SK-MEL-5 (cell line): Measurements from ENCODE around the gene AMOTL1. TPM values are rescaled to one million over a fixed set of nuclear protein-coding genes. Genes with fewer than 3 reads are reported as not detected.
"Not testable (repeated sequence)": the region's sequence is repeated elsewhere in the genome, so short reads cannot be mapped to it uniquely, and the experiment has no call there.

Source experiments
- DNase-seq: peaks from one replicate; pipeline ENCODE4 v3.0.0-alpha.2; 2016; ENCODE audit warnings: low read depth, low spot score
- in situ Hi-C: cut with HindIII; loops from 2 replicates; pipeline ENCODE4 v1.10.0; 2016; ENCODE audit warnings: low sequenced_read_pairs, high pct_unique_total_duplicates, low pct_unique_long_range_greater_than_20kb
- total RNA-seq: library from RNA; depleted of rRNA; stranded (reverse); fragments of >200 nt; shearing (Covaris generic); gene quantifications from 2 replicates; pipeline ENCODE4 v1.2.3, GENCODE V29; 2014

The AMOTL1 gene
- total RNA-seq, 1 experiment from 2014 or later, result 12.0 TPM

DNA sequence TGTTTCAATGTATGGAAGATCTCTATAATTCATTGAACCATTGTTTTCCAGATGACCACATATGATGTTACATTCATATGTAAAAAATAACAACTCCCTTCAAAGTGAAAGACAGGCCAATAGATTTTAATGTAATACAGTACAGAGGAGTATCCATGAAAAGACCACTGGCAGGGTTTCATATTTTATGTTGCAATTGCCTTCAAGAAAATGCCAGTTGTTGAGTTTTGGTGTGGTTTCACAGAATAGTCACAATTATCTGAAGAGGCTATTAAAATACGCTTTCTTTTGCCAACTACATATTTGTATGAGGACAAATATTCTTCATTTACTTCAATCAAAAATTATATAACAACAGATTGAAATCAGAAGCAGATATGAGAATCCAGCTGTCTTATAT is 14.3 kb downstream of the AMOTL1 start:
- in situ Hi-C loops, result no loop called here
- DNase-seq, result no peak

DNA sequence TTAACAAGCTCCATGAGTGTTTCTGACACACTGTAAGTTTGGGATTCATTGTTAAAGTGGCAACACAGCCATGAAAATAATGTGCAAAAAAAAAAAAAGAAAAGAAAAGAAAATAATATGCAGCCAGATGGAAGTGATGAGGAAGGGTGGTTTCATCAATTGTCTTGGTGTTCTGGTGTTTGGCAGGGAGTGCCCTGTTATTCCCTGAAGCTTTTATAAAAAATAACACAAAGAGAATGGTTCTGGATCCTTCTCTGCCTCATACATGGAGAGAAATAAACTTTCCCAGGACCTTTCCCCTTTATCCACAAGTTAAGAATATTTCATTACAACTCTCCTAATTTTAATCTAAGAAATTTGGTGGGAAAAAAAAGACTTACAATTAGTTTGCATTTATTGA is 16.7 kb downstream of the AMOTL1 start:
- DNase-seq, result no peak
- in situ Hi-C loops, result no loop called here

DNA sequence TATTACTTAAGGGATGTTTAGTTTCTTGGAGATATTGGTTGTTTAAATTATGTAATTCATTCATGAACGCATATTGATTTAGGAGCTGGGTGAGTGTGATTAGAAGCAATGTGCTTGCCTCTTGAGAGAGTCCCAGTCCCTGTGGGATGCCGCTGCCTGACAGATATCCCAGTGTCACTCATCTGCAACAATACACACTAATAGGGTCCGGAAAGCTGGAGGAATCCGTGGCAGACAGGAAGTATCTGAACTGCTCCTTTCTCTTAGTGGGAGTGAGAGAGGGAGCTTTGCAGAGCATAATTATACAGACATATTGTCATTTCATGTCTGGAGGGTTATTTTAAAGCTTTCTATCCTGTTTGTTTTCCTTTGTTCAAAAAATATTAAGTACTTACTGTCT is 17.4 kb downstream of the AMOTL1 start:
- in situ Hi-C loops, result no loop called here

DNA sequence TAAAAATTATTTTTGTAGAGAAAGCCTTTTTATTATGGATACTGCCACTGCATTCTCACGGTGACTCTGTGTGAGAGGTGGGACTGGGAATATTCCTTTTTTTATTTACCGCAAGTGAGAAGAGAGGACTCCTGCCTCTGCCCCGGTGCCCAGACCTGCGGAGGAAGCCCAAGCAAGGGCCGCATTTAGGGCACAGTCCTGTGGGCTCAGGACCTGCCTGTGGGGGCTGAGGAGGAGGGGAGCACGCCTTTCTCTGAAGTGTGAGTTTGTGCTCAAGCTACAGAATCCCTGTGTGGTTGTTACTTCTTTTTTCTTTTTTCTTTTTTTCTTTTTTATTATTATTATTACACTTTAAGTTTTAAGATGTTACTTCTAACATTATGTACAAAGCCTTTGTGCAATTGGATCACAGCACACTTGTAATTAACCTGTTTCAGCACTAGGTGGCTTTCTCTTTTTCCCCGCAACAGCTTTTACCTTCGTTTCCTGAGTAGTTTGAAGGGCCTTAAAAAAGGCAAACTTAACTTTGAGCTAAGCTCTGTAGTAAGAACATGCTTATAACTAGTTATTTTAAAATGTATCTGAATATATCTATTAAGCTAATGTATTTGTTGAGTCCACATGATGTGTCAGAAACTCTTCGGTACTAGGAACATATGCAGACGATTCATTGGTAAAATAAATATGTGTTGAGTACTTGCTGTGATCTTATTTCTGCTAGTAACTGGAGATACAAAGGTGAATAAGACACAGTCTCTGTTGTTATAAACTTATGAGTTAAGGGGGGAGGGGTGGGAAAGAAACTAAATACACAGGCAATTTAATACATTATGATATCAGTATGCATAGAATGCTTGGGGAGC is 18.3 kb downstream of the AMOTL1 start:
- DNase-seq, result peak; percentile 54
- in situ Hi-C loops, result no loop called here

More for the DNA sequence above, 17.4 kb downstream of the AMOTL1 start:
- DNase-seq, result no peak

DNA sequence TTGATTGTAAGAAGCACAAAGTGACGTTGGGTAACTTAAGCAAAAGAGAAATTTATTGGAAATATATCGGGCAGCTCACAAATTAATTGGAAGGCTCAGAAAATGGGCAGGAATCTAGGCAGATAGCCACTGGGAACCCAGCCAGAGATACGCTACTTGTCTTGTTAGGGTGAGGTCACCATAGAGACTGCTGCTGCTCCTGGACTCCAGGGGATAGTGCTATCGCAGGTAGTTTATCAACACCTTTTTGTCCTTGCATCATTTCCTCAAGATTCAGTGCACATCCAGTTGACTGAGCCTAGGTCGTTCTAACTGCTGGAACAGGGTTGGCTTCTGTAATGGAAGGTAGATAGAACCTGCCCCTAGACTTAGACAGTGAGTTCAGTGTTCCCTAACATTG is 19.6 kb downstream of the AMOTL1 start:
- DNase-seq, result no peak
- in situ Hi-C loops, result no loop called here

DNA sequence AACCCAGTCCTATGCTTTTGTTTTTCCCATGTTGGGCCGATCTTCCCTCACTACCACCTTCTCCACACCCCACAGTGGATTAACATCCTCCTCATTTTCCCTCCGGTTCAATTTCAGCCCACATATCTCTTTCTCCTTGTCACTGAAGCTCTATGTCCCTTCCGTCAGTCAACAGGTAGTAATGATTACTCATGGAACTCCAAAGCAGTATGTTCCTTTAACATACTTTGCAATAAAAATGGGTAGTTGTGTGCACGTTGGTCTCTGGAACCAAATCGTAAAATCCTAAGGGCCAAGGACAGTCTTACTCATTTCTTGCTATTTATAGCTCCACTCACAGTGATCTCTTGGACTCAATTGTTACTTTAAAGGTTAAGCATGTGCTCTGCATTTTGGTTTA is 20.2 kb downstream of the AMOTL1 start:
- in situ Hi-C loops, result no loop called here
- no peak for DNase-seq

DNA sequence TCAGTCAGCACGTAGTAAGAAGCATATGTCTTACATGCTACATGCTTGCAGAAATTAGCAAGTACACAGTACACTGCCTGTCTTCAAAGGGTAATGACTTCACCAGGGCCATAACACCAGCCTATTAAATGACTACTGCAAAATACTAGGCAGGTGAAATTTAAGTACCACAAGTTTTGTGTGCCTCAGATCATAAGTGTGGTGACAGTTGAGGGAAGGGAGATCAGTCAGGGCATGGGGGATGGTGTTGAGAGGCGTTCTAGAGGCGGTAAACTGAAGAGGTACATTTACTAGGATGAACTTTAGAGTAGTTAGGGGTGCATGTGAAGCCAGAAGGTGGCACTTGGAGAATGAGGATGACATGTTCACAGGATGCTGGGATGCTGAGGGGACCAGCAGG is 22.0 kb downstream of the AMOTL1 start:
- no peak for DNase-seq
- in situ Hi-C loops, result no loop called here

DNA sequence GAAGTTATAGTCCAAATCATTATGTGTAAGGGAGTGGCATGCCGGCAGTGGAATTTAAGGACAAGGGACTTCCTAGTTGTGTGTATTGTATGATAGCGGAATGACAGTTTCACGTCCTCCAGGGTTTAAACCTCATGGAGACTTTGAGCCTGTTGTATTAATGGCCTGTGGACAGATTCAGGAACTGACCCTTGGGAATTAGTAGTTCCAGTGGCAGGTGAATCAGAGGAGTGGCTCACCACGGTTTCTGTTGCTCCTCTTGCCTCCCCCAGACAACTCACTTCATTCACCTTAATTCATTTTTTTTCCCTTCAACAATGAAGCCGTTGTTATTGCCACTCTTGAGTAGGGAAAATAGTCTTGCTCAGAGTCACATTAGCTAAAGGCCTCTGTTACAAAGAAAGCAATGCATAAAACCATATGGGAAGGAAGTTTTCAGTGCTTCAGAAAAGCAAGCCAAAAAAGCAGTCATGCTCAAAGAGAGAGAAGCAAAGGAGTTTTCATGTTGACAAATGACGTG is 22.6 kb downstream of the AMOTL1 start:
- peak; percentile 83 for DNase-seq

DNA sequence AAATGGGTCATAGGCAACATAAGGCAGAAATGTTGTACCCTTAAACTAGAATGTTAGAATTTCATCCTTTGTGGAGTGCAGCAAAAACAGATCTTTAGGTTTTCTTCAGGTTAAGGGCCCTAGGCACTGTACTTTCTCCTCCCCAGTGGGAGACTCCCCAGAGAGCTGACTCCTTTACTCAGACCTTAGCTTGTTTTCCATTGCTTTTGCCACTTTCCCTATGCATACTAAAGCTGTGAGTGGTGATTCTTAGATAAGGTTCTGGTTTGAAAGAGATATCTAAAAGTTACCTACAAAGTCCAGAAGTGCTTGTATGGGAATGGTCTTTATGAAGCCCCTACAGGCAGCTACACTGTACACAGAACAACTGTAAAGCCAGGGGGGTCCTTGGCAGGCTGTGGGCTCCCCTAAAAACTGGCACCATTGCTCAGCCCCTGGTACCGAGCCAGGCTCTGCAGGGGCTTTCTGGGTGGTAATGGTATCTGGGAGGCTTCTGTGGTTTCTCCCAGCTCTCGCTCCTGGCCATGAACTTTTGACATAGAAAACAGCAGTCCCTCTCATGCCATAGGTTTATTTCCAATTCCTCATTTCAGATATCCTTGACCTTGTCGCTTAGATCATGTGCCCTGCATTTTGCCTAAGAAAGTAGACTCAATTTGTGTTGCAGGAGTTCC is 23.2 kb downstream of the AMOTL1 start:
- no peak for DNase-seq
- in situ Hi-C loops, result no loop called here

More for the DNA sequence above, 22.6 kb downstream of the AMOTL1 start:
- in situ Hi-C loops, result no loop called here

DNA sequence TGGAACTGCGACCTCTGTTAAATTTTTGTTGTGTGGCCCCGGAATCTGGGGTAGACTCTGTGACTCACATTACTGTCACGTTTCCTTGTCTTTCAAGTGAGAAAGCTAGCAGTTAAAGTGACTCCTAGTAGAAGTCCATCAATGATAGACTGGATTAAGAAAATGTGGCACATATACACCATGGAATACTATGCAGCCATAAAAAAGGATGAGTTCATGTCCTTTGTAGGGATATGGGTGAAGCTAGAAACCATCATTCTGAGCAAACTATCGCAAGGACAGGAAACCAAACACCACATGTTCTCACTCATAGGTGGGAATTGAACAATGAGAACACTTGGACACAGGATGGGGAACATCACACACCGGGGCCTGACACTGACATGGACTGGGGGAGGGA is 23.8 kb downstream of the AMOTL1 start:
- in situ Hi-C loops, result not testable (repeated sequence)

DNA sequence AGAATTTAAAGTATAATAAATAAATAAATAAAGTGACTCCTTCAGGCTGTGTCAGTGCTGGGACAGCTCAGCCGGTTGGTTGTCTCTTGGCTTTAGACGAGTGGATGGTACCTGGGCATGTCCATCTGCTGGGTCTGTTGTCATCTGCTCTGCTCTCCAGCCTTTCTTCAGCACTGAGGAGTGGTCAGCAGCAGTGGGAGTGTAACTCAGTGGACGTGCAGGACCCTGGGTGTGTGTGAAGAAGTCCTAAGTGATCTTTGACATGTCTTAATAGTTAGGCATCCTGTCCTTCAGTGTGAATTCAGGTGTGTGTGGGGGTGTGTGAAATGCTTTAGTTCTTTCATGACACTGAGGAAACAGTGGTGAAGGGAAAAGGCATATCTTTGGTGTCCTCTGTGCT is 24.3 kb downstream of the AMOTL1 start:
- DNase-seq, result no peak
- in situ Hi-C loops, result no loop called here

More for the DNA sequence above, 23.8 kb downstream of the AMOTL1 start:
- DNase-seq, result not testable (repeated sequence)

DNA sequence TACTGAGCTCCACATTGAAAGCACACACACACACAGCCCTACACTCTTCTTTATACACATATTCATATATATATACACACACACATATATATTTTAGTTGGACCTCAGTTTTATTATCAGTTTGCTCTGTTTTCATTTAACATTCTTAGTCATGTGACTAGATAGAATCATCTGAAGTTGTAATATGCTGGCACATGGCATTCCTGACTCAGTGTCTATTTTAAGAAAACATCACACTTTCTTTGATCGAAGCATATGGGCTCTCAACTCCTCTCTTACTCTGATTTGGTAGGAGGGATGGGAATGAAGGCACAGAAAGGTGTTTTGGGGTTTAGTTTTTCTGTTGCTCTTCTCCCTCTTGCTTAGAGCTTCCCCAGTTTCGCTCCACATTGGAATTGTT is 24.8 kb downstream of the AMOTL1 start:
- in situ Hi-C loops, result no loop called here

DNA sequence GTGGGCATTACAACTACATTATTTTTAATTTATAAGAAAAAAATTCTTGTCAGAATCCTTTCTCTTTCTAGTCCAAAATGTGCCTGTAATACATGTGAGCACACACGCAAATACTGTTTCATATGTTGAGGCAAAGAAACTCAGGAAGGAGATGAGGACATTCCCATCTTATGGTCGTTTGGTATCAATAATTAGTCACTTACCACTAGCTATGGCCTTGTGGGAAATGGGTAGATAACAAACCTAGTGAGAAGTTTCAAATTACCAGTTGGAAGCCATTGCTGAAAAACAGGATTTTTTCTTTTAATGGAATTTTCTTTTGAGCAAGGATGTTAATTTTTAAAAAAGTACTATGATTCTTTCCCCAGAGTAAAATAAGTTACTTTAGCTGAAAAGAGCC is 25.7 kb downstream of the AMOTL1 start:
- no peak for DNase-seq
- in situ Hi-C loops, result no loop called here

More for the DNA sequence above, 24.8 kb downstream of the AMOTL1 start:
- DNase-seq, result no peak

DNA sequence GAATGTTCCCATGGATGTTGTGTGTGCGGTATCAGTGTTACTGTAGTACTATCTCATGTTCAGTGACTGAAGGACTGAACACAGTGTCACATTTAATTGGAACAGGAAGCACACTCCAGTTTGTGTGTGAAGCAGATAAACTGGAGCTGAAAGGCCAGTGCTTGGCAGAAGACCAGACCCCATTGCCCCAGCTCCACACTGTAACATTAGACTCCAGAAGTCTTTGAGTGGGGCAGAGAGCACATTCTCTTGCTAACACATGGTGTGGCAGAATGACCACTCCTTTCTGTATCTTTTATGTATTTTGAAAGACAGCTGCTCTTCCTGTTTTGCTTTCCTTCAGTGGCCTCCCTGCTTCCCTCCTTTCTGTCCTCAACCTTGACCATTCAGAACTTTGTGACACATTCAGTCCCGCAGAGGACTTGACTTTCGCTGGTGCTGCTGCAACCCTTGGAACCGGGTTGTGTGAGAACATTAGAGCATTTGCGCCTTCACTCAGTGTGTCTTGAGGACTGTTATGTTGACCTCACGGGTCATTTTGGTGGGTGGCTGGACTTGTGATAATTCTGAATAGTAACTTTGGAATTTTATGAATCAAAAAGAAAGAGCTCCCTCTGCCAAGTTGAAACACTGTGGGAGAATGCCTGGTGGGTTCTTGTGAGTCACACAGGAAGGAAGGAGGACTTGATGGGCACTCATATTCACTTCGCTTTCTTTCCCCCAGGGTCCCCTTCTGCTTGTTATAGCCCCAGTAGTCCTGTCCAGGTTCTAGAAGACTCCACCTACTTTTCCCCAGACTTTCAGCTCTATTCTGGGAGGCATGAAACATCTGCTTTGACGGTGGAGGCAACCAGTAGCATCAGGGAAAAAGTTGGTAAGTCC is 26.4 kb downstream of the AMOTL1 start:
- in situ Hi-C loops, result no loop called here
- DNase-seq, result peak; percentile 64

DNA sequence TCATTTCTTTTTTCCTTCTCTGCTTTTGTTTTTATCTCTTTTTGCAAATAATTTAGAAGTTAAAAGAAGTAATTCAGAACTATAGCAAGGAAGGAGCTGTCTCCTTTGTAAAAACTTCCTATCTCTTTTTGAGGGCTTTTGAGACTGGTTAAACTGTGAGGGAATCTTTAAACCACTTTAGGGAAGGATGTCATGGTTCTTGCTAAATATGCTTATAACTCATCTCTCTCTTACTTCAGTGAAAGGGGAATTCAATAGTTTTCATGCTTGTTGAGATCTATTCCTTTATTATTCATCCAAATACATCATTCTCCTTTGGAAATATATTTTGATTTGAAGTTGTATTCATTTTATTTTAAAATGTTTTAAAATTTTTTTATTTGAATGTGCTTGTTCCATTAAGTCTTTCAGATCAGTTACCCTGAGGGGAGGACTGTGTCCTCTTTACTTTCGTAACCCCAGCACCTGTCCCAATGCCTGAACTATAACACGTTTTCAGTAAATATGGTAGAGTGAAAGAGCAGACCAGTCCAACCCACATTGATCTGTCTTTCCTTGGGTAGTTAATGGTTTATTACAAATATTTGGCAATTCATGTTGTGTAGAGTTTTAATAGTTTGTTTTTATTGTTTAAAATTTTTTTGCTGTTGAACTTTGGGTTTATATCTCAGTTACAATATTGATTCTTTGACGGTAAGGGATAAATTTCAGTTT is 27.5 kb downstream of the AMOTL1 start:
- in situ Hi-C loops, result no loop called here
- DNase-seq, result no peak

DNA sequence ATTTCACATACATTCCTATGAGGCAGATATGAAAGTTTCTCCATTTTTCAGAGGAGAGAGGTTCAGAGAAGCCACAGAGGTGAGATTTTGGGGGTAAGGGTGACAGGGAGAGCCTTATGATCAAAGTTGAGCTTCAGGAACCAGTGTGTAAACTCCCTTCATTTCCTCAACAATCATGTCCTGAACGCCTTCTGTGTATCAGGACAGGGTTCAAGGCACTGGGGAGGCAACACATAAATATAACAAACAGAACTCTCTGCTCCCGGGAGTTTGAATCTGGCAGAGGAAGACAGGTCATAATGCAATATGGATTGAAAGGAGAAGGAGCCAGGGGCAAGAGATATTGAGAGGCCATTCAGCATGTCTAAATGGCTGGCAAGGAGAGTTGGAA is 28.0 kb downstream of the AMOTL1 start:
- in situ Hi-C loops, result no loop called here
- DNase-seq, result no peak

DNA sequence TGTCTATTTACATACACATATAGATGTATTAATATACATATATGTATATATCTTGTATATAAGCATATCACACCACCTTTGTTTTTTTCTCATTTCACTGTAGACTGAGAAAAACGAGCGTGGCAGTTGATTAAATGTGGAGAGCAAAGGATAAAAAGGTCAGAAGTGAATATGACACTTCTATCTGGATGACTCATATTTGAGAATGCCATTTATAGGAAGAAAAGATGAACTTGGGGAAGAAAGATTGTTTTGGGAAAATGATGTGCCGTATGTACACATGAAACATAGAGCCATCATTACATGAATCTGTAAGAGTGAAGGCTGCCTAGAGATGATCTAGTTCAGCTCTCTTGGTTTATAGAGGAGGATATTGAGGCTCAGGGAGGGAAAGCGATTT is 28.7 kb downstream of the AMOTL1 start:
- no peak for DNase-seq

More for the DNA sequence above, 28.7 kb downstream of the AMOTL1 start:
- in situ Hi-C loops, result no loop called here
